HepG2 (cell line): ENCODE measurements around the gene TNFRSF1B. TPM values are rescaled to one million over a fixed set of nuclear protein-coding genes. Genes with fewer than 3 reads are reported as not detected.
A peak's percentile ranks its signal among the peaks of the same experiment; 100 is the strongest.

ENCODE experiments used
- ATAC-seq: fragments of 200-7000 bp; cut with Tn5 transposase; 3 replicates; pipeline ENCODE4 v1.9.1; 2020; ENCODE audit warnings: mild to moderate bottlenecking, moderate library complexity
- BruUV-seq: library from RNA; stranded (reverse); fragments of 400-500 nt; replicated peaks from 2 replicates; lab custom pipeline; 2021; lab: Mats Ljungman, UMichigan
- CTCF ChIA-PET: fragments of 300-600 bp; formaldehyde crosslinking; extraction: SDS; loops from one replicate; lab custom pipeline; 2021; ENCODE audit warnings: low total read pairs, inconsistent platforms, low intra/inter-chr PET ratio; lab: Yijun Ruan, JAX
- POLR2A ChIA-PET: fragments of 350-600 bp; sonication (Branson Sonifier 250); formaldehyde crosslinking; loops from one replicate; lab custom pipeline; 2020; ENCODE audit warnings: antibody characterized with exemption, inconsistent platforms; lab: Yijun Ruan, JAX
- DNase-seq: peaks from one replicate; pipeline ENCODE4 v3.0.0-alpha.2; 2015; ENCODE audit warnings: low spot score
- FAIRE-seq: peaks from 3 replicates; lab custom pipeline; 2011; peaks lifted over from hg19 to GRCh38; lab: Jason Lieb, UNC
- H2AFZ ChIP-seq: one replicate; pipeline ENCODE4 v1.6.1; 2011; ENCODE audit warnings: low read length, inconsistent platforms
- H3K27ac ChIP-seq: fragments of 300-600 bp; 3 replicates; pipeline ENCODE4 v1.8.0; 2011; ENCODE audit warnings: mixed run types, mild to moderate bottlenecking, mixed read lengths, low read length, inconsistent platforms; ENCODE audit not compliant: insufficient read depth; ENCODE audit errors: extremely low read length
- H3K27me3 ChIP-seq, 2 experiments: fragments of 200-600 bp in 1 of 2; 2 replicates in 1 of 2; 3 replicates in 1 of 2; pipeline versions ENCODE4 v1.6.0 to v1.8.0; 2011; ENCODE audit warnings: low read length in 2 of 2, mild to moderate bottlenecking in 2 of 2, moderate library complexity in 2 of 2, inconsistent platforms in 1 of 2; ENCODE audit not compliant: insufficient read depth in 2 of 2, control insufficient read depth in 1 of 2
- H3K36me3 ChIP-seq, 2 experiments: fragments of 200-600 bp in 1 of 2; replicated peaks in 1 of 2; 2 replicates in 1 of 2; 3 replicates in 1 of 2; pipeline versions ENCODE4 v1.5.1 to v1.8.0; 2011; ENCODE audit warnings: low read length in 2 of 2, inconsistent platforms in 1 of 2; ENCODE audit not compliant: insufficient read depth in 2 of 2, control insufficient read depth in 1 of 2
- H3K4me1 ChIP-seq: 2 replicates; pipeline ENCODE4 v1.5.1; 2012; ENCODE audit warnings: low read length, inconsistent platforms; ENCODE audit not compliant: insufficient read depth
- H3K4me2 ChIP-seq: 2 replicates; pipeline ENCODE4 v1.6.0; 2011; ENCODE audit warnings: low read depth, low read length, inconsistent platforms
- H3K4me3 ChIP-seq, 3 experiments: fragments of 200-600 bp in 1 of 3; sonication (generic), shearing (Covaris generic) in 1 of 3; replicated peaks in 1 of 3; 2 replicates each; pipeline ENCODE4 v1.5.1; 2011 to 2016; ENCODE audit warnings: low read length in 3 of 3, inconsistent platforms in 2 of 3, low read depth in 2 of 3, mild to moderate bottlenecking in 2 of 3, control low read depth in 1 of 3, mixed read lengths in 1 of 3; ENCODE audit not compliant: insufficient read depth in 1 of 3
- H3K79me2 ChIP-seq: one replicate; pipeline ENCODE4 v1.6.1; 2011; ENCODE audit warnings: low read length, inconsistent platforms; ENCODE audit not compliant: insufficient read depth
- H3K9ac ChIP-seq: 2 replicates; pipeline ENCODE4 v1.6.0; 2011; ENCODE audit warnings: mild to moderate bottlenecking, low read depth, low read length, inconsistent platforms; ENCODE audit not compliant: insufficient read depth
- H3K9me3 ChIP-seq: 2 replicates; pipeline ENCODE4 v1.5.1; 2012; ENCODE audit warnings: mild to moderate bottlenecking, low read length
- H4K20me1 ChIP-seq: 2 replicates; pipeline ENCODE4 v1.6.0; 2011; ENCODE audit warnings: inconsistent platforms, mild to moderate bottlenecking, low read length, moderate library complexity; ENCODE audit not compliant: insufficient read depth
- CREB1 ChIP-seq, 2 experiments: fragments of 450-650 bp in 1 of 2; IDR thresholded peaks; 2 replicates each; pipeline ENCODE4 v1.6.1; 2016 to 2017; ENCODE audit warnings: control low read depth in 1 of 2, mild to moderate bottlenecking in 1 of 2, missing compliant biosample characterization in 1 of 2, missing genetic modification characterization in 1 of 2
- MAFK ChIP-seq, 2 experiments: IDR thresholded peaks in 1 of 2; conservative IDR thresholded peaks in 1 of 2; 2 replicates each; pipeline ENCODE4 v1.6.1; 2011; ENCODE audit warnings: improper control_type of control experiment in 2 of 2, low read length in 2 of 2
- POLR2AphosphoS2 ChIP-seq: IDR thresholded peaks from 2 replicates; pipeline ENCODE4 v1.6.1; 2011; ENCODE audit warnings: low read depth, low read length, improper control_type of control experiment
- SOX5 ChIP-seq: IDR thresholded peaks from 2 replicates; pipeline ENCODE4 v1.6.1; 2016; ENCODE audit warnings: borderline replicate concordance
- ZNF335 ChIP-seq: sonication (generic); formaldehyde crosslinking; IDR thresholded peaks from 2 replicates; pipeline ENCODE4 v1.4.0; 2020; ENCODE audit warnings: missing genetic modification reagents
- WGBS: methylation state at CpG from one replicate; pipeline ENCODE4 v1.1.6; 2017; ENCODE audit warnings: low lambda C conversion rate; 5-methylcytosine and 5-hydroxymethylcytosine counted together
- in situ Hi-C: cut with HindIII; loops from 2 replicates; pipeline ENCODE4 v1.10.0; 2017; ENCODE audit warnings: low pct_unique_long_range_greater_than_20kb; ENCODE audit not compliant: extremely low pct_ligation_motif_present
- intact Hi-C: fragments of 100-400 bp; cut with micrococcal nuclease; formaldehyde crosslinking; loops from one replicate; pipeline ENCODE4 v1.10.0; 2022; ENCODE audit not compliant: unreplicated experiment
- polyA plus RNA-seq, 8 experiments: library from polyadenylated mRNA; depleted of rRNA in 3 of 8; stranded (reverse) in 7 of 8; unstranded in 1 of 8; fragments of >200 nt; fragmentation: Illumina TruSeq in 4 of 8; extraction: Trizol in 4 of 8; gene quantifications; 2 replicates each; pipeline versions ENCODE4 v1.2.1 to v1.2.3, GENCODE V29; 2011 to 2016; ENCODE audit warnings: low read depth in 4 of 8, missing spikeins in 1 of 8, mixed read lengths in 1 of 8; ENCODE audit not compliant: insufficient read depth in 1 of 8
- total RNA-seq, 5 experiments: library from RNA; depleted of rRNA; stranded (reverse); fragments of >200 nt; fragmentation: Illumina TruSeq; extraction: Trizol; gene quantifications; 2 replicates each; pipeline ENCODE4 v1.2.3, GENCODE V29; 2016; ENCODE audit warnings: low read depth in 1 of 5
- TF ChIP-seq, protein P1 (sequence below): sonication (generic); formaldehyde crosslinking; IDR thresholded peaks from 2 replicates; pipeline ENCODE4 v1.4.0; 2020; ENCODE audit warnings: missing genetic modification reagents
- TF ChIP-seq, protein P2 (sequence below): sonication (generic); formaldehyde crosslinking; IDR thresholded peaks from 2 replicates; pipeline ENCODE4 v1.8.0; 2022; ENCODE audit warnings: mild to moderate bottlenecking, missing genetic modification reagents, moderate library complexity

The TNFRSF1B gene
- total and polyA plus RNA-seq, 2 of the 13 experiments (the other 11 are each of a cell fraction or from before 2014, with no cell fraction given) = 0.04 to 0.11 TPM

DNA sequence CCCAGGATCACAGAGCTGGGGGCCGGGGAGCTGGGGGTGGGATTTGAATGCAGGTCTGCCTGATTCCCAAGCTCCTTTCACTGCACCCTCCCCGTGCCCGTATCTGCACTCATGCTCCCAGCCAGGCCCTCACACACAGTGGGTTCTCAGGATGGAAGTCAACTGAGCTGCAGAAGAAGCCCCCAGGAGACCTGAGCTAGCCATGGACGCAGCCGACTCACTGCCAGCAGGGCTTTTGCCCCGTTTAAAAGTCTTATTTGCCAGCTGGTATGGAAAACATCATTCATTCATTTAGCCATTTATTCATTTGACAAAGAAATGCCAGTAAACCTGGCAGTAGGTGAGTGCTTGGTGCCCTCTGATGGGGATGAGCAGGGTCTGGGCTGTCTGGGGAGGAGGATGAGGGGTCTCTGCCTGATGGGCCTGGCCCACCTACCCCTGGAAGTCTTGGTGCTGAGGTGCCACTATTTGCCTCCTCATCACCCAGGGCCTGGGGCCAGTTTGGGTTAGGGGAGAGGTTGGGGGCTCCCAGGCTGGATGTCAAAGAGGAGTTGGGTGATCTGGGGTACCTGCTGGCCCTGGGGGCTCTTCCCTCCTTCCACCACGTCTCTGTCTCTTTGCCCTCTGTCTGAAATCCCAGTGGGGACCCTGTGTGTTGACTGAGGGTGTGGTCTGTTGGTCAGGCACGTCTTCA is 2.8 kb downstream of the TNFRSF1B start (continued):
- TF ChIP-seq, protein P1, sequence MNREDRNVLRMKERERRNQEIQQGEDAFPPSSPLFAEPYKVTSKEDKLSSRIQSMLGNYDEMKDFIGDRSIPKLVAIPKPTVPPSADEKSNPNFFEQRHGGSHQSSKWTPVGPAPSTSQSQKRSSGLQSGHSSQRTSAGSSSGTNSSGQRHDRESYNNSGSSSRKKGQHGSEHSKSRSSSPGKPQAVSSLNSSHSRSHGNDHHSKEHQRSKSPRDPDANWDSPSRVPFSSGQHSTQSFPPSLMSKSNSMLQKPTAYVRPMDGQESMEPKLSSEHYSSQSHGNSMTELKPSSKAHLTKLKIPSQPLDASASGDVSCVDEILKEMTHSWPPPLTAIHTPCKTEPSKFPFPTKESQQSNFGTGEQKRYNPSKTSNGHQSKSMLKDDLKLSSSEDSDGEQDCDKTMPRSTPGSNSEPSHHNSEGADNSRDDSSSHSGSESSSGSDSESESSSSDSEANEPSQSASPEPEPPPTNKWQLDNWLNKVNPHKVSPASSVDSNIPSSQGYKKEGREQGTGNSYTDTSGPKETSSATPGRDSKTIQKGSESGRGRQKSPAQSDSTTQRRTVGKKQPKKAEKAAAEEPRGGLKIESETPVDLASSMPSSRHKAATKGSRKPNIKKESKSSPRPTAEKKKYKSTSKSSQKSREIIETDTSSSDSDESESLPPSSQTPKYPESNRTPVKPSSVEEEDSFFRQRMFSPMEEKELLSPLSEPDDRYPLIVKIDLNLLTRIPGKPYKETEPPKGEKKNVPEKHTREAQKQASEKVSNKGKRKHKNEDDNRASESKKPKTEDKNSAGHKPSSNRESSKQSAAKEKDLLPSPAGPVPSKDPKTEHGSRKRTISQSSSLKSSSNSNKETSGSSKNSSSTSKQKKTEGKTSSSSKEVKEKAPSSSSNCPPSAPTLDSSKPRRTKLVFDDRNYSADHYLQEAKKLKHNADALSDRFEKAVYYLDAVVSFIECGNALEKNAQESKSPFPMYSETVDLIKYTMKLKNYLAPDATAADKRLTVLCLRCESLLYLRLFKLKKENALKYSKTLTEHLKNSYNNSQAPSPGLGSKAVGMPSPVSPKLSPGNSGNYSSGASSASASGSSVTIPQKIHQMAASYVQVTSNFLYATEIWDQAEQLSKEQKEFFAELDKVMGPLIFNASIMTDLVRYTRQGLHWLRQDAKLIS = no peak
- TF ChIP-seq MAFK (conservative IDR thresholded peaks at IDR 0.05 in 1 of 2, IDR thresholded peaks at IDR 0.05 in 1 of 2; ENCODE audit: low read length in 2 of 2) (no peak), SOX5 (no peak)
- TF ChIP-seq, all 625 proteins: peak for 0

DNA sequence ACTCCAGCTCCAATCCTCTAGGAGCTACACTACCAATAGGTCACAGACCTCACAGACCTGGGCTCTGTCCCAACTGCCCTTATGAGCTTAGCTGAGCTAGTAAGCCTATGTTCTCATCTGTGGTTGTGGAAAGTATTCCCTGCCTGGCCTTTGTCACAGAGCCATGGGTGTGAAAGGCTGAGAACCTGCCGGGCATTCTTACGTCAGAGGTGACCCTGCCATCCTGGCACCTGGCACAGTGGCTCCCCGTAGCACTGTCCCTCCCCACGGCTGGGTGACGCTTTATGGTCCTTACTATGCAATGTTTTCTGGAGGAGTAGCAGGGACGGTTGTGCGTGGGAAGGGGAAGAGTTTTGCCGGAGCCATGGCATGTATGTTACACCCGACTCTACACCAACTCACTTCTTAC is 3.5 kb downstream of the TNFRSF1B start:
- Histone ChIP-seq H3K4me1 (peaks cover 7% of the 10 kb centered on the region; the same call in 1 of the 2 replicates), H3K36me3 (no peaks in the 10 kb centered on the region), H3K9me3 (no peaks in the 10 kb centered on the region), H3K27ac (no peak overlapping the region), H3K9ac (no peak overlapping the region), H2AFZ (no peak overlapping the region), H4K20me1 (no peaks in the 10 kb centered on the region), H3K4me2 (no peak overlapping the region), H3K27me3 (peaks cover 2 to 31% of the 10 kb centered on the region in 2 experiments; a peak in 3 of 5 replicates), H3K4me3 (no peak overlapping the region)
- BruUV-seq = no TSS peak
- WGBS = 51% methylated on average over 4 of the region's 9 CpGs
- no peak for DNase-seq
- ChIA-PET POLR2A (no interaction called here), CTCF (no interaction called here)
- TF ChIP-seq ZNF335 (CRISPR knock-in tag) (no peak), CREB1 (IDR thresholded peaks at IDR 0.05) (peak; percentile 47; the same call in 1 of the 2 replicates), CREB1 (CRISPR knock-in tag; IDR thresholded peaks at IDR 0.05) (no peak), POLR2AphosphoS2 (no peak)
- TF ChIP-seq, protein P2, sequence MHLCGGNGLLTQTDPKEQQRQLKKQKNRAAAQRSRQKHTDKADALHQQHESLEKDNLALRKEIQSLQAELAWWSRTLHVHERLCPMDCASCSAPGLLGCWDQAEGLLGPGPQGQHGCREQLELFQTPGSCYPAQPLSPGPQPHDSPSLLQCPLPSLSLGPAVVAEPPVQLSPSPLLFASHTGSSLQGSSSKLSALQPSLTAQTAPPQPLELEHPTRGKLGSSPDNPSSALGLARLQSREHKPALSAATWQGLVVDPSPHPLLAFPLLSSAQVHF (CRISPR knock-in tag) = no peak
- TF ChIP-seq, all 625 proteins: peak for 1
- in situ Hi-C loops = no loop called here
- no peak for FAIRE-seq
- no peak for ATAC-seq
- no peaks in the 10 kb centered on the region for H3K79me2 ChIP-seq
- intact Hi-C loops = no loop called here
